ENCODE measurements around the gene OR2A42. TPM values are rescaled to one million over a fixed set of nuclear protein-coding genes. Genes with fewer than 3 reads are reported as not detected.
"Not testable (repeated sequence)": the region's sequence is repeated elsewhere in the genome, so short reads cannot be mapped to it uniquely, and the experiment has no call there.

Gene OR2A42
- polyA plus RNA-seq, 4 donors, result 1.1 to 2.1 (median 1.4) TPM

DNA sequence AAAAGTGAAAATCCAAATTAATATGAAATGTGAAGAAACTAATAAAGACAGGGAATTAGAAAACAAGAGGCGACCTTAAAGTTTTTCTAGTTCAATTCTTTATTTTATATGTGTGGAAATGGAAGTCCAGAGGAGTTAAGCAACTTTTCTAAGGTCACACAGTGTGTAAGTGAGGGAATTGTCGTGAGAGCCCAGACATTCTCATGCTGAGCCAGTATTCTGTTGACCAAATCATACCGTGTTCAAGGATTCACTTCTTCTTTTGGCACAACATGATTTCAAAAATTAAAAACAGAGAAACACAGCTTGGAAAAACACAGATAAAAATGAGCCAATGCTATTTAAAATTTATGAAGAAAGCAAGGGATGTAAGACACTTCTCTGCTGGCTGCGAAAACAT is 12.5 kb downstream of the OR2A42 start:
- DNase-seq (ENCODE audit: low read depth in 4 of 4, low spot score in 3 of 4), result not testable (repeated sequence)

DNA sequence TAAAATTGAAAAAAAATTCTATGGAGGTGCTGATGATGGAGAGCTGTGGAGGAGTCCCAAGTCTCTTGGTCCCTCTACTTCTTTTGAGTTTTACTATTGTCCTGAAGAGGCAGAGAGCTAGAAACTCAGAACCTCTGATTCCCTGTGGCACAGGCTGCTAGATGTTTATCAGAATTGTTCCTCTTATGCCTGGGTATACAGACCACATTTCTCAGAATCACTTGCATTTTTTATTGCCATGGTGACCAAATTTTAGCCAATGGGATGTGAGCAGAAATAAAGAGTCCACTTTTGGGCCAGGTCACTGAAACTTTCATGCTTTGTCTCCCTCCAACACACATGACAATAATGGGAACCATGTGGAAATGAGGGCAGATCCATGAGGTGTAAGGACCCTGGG is 15.7 kb downstream of the OR2A42 start:
- not testable (repeated sequence) for DNase-seq (ENCODE audit: low read depth in 4 of 4, low spot score in 3 of 4)

DNA sequence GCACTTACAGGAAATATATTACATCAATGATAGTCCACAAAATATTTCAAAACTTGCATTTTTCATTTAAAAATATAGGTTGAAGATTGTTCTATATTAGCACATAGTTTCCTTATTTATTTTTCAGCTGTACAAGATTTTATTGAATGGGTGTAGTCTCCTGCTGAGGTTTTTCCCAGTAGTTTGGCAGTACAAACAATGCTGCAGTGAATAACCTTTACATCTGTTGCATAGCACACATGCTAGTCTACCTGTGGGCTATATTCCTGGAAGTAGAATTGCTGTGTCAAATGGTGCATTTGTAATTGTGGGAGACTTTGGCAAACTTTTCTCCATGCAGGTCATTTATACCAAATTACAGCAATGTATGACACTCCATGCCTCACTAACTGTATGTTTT is 18.9 kb downstream of the OR2A42 start:
- not testable (repeated sequence) for DNase-seq (ENCODE audit: low read depth in 4 of 4, low spot score in 3 of 4)

DNA sequence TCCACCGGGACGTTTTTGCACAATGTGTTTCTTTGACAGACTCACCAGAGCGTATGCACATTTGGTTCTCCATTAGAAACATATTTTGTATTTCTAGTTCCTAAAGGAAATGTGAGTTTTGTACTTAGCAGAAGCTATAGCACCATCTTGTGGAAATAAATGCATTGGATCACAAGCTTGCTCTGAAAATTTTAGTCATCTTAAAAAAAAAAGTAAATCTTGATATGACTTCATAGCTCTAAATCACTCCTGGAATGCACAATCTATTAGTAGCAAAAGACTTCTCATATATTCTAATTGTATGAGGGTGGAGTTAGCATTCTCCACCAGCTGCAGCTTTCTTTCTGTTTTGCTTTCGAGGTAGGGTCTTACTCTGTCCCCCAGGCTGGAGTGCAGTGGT is 20.3 kb downstream of the OR2A42 start:
- not testable (repeated sequence) for DNase-seq (ENCODE audit: low read depth in 4 of 4, low spot score in 3 of 4)

DNA sequence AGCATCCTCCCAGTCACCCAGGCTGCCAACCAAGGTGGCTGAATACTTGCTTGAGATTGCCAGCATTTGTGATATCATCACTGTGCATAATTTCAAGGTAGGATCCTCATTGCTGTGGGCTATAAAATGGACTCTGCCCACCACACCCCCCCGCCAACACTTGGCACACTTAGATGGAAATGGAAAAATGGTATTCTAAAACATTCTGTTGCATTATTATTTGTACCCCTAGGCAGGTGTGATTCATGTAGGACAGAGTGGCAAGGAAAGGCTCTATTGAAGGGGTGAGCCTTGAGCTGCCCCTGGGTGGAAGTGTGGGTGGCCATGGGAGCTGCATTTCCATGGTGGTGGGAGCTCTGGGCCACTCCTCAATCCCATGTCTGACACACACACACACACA is 20.8 kb downstream of the OR2A42 start:
- DNase-seq (ENCODE audit: low read depth in 4 of 4, low spot score in 3 of 4), result not testable (repeated sequence)

DNA sequence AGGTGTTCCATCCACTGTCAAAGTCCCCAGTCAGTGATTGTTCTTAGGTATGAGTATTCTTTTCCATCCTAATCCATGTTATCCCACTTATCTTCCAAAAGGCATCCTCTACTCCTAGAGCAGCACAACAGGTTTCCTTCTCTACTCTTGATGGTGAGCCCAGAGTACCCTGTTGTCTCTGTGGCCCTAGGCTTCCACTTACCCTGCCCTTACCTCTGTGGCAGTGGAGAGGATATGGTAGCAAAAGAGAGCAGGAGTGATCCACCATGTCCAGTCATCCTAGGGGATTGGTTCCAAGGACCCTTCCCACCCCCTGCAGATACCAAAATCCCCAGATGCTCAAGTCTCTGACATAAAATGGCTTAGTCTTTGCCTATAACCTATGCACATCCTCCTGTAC is 22.2 kb downstream of the OR2A42 start:
- not testable (repeated sequence) for DNase-seq (ENCODE audit: low read depth in 4 of 4, low spot score in 3 of 4)

DNA sequence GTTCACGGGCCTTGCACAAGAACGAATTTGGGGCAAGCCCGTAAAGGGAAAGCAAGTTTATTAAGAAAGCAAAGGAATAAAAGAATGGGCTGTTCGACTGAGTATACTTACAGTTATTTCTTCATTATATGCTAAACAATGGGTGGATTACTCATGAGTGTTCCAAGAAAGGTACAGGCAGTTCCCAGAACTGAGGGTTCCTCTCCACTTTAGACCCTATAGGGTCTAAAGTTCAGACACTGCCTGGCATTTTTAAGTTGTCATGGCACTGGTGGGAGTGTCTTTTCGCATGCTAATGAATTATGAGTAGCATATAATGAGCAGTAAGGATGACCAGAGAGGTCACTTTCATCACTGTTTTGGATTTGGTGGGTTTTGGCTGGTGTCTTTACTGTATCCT is 34.1 kb downstream of the OR2A42 start:
- DNase-seq (ENCODE audit: low read depth in 4 of 4, low spot score in 3 of 4), result not testable (repeated sequence)

DNA sequence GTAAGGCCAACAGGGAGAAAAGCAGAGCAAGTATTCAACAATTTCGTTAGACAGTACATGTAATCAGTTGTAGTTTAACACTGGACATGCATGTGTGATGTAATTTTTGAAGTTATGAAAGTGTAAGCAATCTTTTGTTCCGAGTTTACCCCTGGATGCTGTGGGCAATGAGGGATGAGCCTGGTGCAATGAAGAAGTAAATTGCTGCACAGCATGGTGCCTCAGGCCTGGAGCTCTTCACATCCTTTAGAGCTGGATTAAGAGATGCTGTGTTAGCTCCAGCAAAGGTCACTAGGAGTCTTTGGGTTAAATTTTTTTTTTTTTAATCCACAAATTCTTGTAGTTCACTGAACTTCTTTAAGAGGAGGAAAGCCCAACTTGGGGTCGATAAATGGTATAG is 36.3 kb downstream of the OR2A42 start:
- DNase-seq (ENCODE audit: low read depth in 4 of 4, low spot score in 3 of 4), result not testable (repeated sequence)

DNA sequence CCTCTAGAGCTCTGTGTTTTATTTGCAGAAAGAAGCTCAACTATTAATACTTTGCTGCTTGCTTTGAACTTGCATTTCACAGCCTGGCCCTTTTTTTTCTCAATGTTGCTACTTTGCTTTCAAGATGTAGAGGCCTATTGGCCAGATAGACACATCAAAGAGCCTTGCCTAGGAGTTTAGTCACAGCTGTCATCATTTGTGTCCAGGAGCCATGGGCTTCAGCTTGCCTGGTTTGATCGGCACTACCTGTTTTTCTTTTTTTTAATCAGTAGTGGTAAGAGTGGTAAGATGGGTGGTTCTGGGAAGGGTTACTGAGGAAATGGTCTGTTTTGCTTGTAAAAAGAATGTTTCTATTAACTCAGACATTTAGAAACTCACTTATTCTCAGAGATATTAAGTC is 37.4 kb downstream of the OR2A42 start:
- DNase-seq (ENCODE audit: low read depth in 4 of 4, low spot score in 3 of 4), result not testable (repeated sequence)

DNA sequence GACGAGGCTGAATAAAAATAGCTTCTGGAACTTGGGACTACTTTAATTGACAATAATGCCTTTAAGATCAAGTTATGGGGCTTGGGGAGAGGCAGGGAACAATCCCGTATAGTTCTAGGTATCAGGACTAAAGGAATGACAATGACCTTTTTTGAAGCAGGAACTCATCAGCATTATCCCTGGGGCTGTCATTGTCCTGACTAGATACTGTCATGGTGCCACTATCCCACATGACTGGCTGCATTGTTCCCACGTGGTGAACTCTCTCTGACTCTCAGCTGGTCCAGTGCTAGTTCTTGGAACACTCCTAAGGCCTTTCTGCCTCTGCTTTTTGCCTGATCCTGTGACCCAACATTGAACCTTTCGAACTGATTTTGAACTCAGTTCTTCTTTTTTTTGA is 40.5 kb downstream of the OR2A42 start:
- DNase-seq (ENCODE audit: low read depth in 4 of 4, low spot score in 3 of 4), result not testable (repeated sequence)

DNA sequence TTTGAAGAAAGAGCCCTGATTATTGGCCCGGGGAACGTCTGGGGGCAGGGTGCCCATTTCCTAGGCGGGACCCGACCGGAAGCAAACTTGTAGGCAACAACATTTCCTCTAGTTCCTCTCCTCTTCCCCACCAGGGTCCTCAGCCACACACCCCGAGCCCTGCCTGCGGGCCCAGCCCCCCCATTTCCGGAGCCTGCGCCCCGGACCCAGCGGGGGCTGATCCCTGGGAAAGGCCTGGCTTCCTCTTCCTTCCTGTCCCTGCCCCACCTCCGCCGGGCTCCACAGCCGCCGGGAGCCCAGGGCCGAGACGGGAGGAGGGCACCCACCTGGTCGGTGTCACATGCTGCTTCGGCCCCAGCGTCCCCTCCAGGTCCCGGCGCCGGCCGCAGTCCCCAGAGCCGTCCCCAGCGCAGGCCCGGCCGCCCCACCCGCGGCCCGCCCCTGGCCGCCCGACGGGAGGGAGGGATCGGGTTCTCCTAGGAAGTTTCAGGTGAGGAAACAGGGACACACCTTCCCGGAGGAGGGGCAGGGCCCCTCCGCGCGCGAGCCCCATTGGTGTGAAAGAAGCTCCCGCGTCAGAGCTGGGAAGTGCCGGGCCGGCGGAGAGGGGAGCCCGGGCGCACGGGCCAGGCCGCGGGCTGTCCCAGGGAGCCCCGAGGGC is 44.1 kb downstream of the OR2A42 start, which contains the start of gene ARHGEF35:
TSS of gene ARHGEF35 (minus strand) at position 622 of the 661 bp plus-strand sequence. CDS start 7,450 bp downstream, outside the sequence.
- DNase-seq (ENCODE audit: low read depth in 4 of 4, low spot score in 3 of 4), result not testable (repeated sequence)

DNA sequence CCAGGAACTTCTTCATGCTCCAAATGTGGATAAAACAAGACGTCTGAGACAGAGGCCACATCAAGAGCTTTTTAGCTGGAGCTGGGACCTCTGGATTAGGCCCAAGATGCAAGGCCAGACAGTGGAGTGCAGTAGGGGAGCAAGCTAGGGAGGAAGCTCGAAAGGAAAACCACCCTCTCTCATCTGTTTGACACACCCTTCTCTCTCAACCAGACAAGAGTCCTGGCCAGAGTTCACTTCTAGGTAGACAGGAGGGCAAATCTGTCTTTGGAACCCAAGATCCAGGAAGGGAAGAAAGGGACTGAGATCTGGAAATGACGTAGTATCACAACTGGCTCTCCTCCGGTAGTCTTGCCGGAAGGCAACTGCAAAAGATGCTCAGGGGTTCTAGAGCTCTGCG is 45.0 kb downstream of the OR2A42 start:
- DNase-seq (ENCODE audit: low read depth in 4 of 4, low spot score in 3 of 4), result not testable (repeated sequence)

DNA sequence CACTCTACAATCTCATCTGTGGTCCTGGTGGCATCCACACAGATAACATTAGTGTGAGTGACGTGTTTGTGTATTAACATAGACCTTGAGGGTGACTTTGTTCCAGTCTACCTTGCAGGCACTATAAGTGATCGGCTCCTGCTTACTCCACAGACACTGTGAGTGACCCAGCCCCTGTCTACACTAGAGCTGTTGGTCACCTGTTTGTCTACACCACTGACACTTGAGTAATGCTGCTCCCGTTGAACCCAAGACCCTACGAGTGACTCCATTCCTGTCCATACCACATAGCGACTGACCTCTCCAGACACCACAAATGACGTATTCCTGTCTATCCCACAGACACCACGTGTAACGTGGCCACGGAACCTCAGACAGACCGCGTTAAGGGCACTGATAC is 45.6 kb downstream of the OR2A42 start:
- DNase-seq (ENCODE audit: low read depth in 4 of 4, low spot score in 3 of 4), result not testable (repeated sequence)

DNA sequence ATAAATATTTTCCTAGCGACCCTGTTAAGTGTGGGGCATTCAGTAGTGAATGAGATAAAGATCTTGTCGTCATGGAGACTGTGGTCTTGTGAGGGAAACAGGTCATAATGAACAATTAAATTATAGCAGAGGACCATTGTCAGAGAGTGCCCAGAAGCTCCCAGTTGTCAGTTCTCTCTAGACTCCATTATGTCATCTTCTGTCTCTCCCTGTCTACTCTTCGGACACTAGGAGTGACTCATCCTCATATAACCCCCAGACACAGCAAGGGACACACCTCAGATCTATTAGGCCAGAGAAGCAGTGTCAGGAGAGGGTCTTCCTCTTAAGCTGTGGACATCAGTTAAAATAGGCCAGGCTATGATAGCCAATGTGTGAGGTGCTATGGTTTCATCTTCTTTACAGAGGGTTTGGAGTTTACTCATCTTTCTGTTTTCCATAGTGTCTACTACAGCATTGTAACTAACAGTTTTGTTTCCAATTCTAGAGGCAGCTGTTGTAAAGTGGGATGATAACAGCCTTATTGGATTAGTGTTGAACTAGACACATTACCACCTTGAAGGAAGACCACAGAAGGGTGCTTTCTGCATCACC is 50.7 kb downstream of the OR2A42 start:
- DNase-seq (ENCODE audit: low read depth in 4 of 4, low spot score in 3 of 4), result not testable (repeated sequence)

DNA sequence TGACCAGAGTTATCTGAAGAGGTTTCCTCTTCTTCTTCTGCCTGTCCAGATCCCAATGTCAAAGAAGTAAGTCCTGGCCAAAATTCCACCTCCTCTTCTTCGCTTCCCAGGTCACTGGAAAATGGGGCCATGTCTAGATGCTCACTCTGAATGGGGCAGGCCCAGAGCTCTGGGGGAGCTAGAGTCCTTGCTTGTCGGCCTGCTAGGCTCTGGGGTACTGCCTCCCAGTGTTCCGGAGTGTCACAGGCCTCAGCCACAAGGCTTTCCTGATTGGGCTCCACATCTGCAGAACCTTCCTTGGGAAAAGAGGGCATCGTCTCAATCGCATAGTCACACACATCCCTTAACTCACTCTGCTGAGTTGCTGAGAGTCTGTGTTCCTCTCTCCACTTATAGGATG is 51.6 kb downstream of the OR2A42 start:
- DNase-seq (ENCODE audit: low read depth in 4 of 4, low spot score in 3 of 4), result not testable (repeated sequence)

DNA sequence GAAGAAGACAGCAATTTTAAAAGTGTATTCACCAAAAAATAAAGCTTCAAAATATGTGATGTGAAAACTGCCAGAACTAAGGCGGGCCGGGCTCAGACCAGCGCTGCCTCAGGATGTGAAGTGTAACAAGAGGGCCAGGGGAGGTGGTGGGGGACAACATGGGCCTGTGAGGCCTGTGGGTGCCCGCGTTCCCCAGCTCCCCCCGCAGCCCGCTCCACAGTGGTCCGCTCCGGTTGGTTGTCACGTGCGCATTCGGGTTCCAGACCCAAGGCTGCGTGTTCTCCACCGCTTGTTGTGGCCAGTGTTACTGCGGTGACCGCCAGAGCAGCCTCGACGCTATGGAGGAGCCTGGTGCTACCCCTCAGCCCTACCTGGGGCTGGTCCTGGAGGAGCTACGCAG is 56.2 kb downstream of the OR2A42 start, which contains the start of gene CTAGE4:
TSS of gene CTAGE4 (plus strand) at position 301 of the 400 bp plus-strand sequence. CDS start at position 339, 38 bp downstream.
- not testable (repeated sequence) for DNase-seq (ENCODE audit: low read depth in 4 of 4, low spot score in 3 of 4)

DNA sequence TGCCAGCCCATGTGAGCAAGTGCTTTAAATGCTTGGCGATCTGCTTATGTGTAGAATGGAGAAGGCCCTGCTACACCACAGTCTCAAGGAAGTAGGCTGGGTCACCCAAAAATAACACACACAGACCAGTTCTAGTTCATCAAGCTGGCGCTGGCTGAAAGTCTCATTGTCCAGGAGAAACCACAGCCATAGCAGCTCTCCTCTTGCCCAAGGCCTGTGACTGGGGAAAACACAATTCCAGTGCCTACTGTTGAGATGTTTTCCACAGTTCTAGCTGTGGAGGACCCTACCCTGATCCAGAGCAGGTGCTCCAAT is 60.3 kb downstream of the OR2A42 start:
- not testable (repeated sequence) for DNase-seq (ENCODE audit: low read depth in 4 of 4, low spot score in 3 of 4)

DNA sequence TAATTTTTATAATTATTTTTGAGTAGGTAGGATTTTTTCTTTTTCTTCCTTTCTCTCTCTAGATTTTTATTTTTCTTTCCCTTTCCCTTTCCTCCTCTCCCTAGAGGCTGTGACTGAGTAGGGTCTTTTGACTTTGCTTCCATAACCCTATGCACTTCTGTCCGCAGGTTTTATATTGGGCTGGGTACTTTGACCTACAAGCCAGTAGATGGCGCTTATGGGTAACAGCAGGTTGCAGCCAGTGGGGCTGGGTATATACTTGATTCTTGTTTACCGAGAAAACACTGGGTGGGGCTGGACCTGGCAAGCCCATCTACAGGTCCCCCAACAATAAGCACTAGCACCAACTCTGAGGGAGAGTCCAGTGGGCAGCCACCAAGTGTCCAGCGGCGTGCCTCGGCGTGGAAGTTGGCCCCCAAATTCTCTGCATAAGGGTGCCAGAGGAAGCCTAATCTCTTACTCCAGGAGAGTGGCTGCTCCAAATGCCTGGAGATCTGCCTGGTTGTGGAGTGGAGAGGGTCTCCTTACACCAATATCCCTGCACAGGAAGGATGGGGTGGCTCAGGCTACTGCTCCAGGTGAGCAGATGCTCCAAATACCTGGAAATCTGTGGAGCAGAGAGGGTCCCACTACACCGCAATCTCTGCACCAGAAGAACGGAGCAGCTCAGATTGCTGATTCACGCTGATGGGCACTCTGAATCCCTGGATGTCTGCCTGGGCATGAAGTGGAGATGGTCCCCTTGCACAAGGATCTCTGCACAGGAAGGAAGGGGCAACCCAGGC is 60.8 kb downstream of the OR2A42 start:
- DNase-seq (ENCODE audit: low read depth in 4 of 4, low spot score in 3 of 4), result peak in 2 of 4 donors; percentile 3 to 4
